Neuronal stem cell (in vitro differentiated cells): ENCODE data around the gene B4GALT5.

Source experiments
- DNase-seq: peaks from one replicate; pipeline ENCODE4 v3.0.0-alpha.2; 2013; ENCODE audit warnings: low spot score
- H2AFZ ChIP-seq: one replicate; pipeline ENCODE4 v1.6.1; 2013; ENCODE audit warnings: mild to moderate bottlenecking, low read length, inconsistent platforms
- H2AK5ac ChIP-seq: 2 replicates; pipeline ENCODE4 v1.6.1; 2013; ENCODE audit warnings: low read depth, mild to moderate bottlenecking, inconsistent platforms, low read length, moderate library complexity, mixed read lengths
- H2BK120ac ChIP-seq: 2 replicates; pipeline ENCODE4 v1.6.1; 2013; ENCODE audit warnings: low read depth, mild to moderate bottlenecking, inconsistent platforms, low read length, moderate library complexity, mixed read lengths
- H2BK12ac ChIP-seq: one replicate; pipeline ENCODE4 v1.6.1; 2013; ENCODE audit warnings: low read length, inconsistent platforms
- H2BK15ac ChIP-seq: 2 replicates; pipeline ENCODE4 v1.6.1; 2013; ENCODE audit warnings: mild to moderate bottlenecking, low read length, inconsistent platforms, mixed read lengths
- H2BK5ac ChIP-seq: one replicate; pipeline ENCODE4 v1.6.1; 2013; ENCODE audit warnings: inconsistent platforms, mild to moderate bottlenecking, low read length, moderate library complexity
- H3K14ac ChIP-seq: one replicate; pipeline ENCODE4 v1.6.1; 2013; ENCODE audit warnings: low read length, inconsistent platforms
- H3K18ac ChIP-seq: 2 replicates; pipeline ENCODE4 v1.6.1; 2013; ENCODE audit warnings: low read length, inconsistent platforms
- H3K23ac ChIP-seq: 2 replicates; pipeline ENCODE4 v1.6.1; 2013; ENCODE audit warnings: low read depth, mild to moderate bottlenecking, mixed read lengths, low read length, inconsistent platforms; ENCODE audit not compliant: poor library complexity
- H3K27ac ChIP-seq: replicated peaks from 3 replicates; pipeline ENCODE4 v1.5.1; 2013; ENCODE audit warnings: low read length, inconsistent platforms
- H3K27me3 ChIP-seq, 3 experiments: 2 replicates each; pipeline ENCODE4 v1.6.1; 2013; ENCODE audit warnings: low read length in 3 of 3, mild to moderate bottlenecking in 2 of 3, inconsistent platforms in 1 of 3, low read depth in 1 of 3, mixed read lengths in 1 of 3, moderate library complexity in 1 of 3; ENCODE audit not compliant: control insufficient read depth in 3 of 3, insufficient read depth in 3 of 3
- H3K36me3 ChIP-seq, 2 donors: replicated peaks in 1 of 2; 2 replicates each; pipeline ENCODE4 v1.6.1; 2013; ENCODE audit warnings: low read length in 2 of 2; ENCODE audit not compliant: control insufficient read depth in 2 of 2, insufficient read depth in 2 of 2
- H3K4ac ChIP-seq: 2 replicates; pipeline ENCODE4 v1.6.1; 2013; ENCODE audit warnings: inconsistent platforms, mild to moderate bottlenecking, low read length, moderate library complexity
- H3K4me1 ChIP-seq, 2 donors: 1 replicate in 1 of 2; 2 replicates in 1 of 2; pipeline ENCODE4 v1.6.1; 2013; ENCODE audit warnings: low read length in 2 of 2, low read depth in 1 of 2; ENCODE audit not compliant: control insufficient read depth in 2 of 2, insufficient read depth in 1 of 2
- H3K4me2 ChIP-seq: one replicate; pipeline ENCODE4 v1.6.1; 2013; ENCODE audit warnings: mild to moderate bottlenecking, low read length, inconsistent platforms; ENCODE audit not compliant: insufficient read depth, poor library complexity, severe bottlenecking
- H3K4me3 ChIP-seq, 2 donors: 2 replicates each; pipeline ENCODE4 v1.5.1; 2013; ENCODE audit warnings: low read length in 2 of 2, mild to moderate bottlenecking in 2 of 2, inconsistent platforms in 1 of 2, moderate library complexity in 1 of 2
- H3K79me1 ChIP-seq: one replicate; pipeline ENCODE4 v1.6.1; 2013; ENCODE audit warnings: low read depth, mild to moderate bottlenecking, inconsistent platforms, low read length, moderate library complexity
- H3K9ac ChIP-seq: one replicate; pipeline ENCODE4 v1.6.1; 2013; ENCODE audit warnings: mild to moderate bottlenecking, low read depth, low read length, inconsistent platforms; ENCODE audit not compliant: poor library complexity
- H3K9me3 ChIP-seq, 2 donors: replicated peaks in 1 of 2; 2 replicates each; pipeline versions ENCODE3 to v1.6.1; 2013; ENCODE audit warnings: low read length in 2 of 2, mild to moderate bottlenecking in 2 of 2, inconsistent platforms in 1 of 2, low read depth in 1 of 2, mixed read lengths in 1 of 2, moderate library complexity in 1 of 2; ENCODE audit not compliant: control insufficient read depth in 2 of 2, insufficient read depth in 1 of 2
- H4K8ac ChIP-seq: one replicate; pipeline ENCODE4 v1.6.1; 2013; ENCODE audit warnings: low read depth, mild to moderate bottlenecking, inconsistent platforms, low read length, moderate library complexity
- H4K91ac ChIP-seq: one replicate; pipeline ENCODE4 v1.6.1; 2013; ENCODE audit warnings: low read length, low read depth, mild to moderate bottlenecking, inconsistent platforms; ENCODE audit not compliant: poor library complexity
- WGBS, 2 donors: extraction: QIAGEN DNeasy Blood & Tissue Kit; methylation state at CpG; one replicate each; pipeline ENCODE4 v1.1.7; 2013; ENCODE audit warnings: missing lambda C conversion rate in 2 of 2, mixed read lengths in 1 of 2; ENCODE audit not compliant: insufficient read length in 2 of 2, insufficient replicate concordance in 1 of 2; ENCODE audit errors: extremely low coverage in 2 of 2; 5-methylcytosine and 5-hydroxymethylcytosine counted together

Gene B4GALT5

DNA sequence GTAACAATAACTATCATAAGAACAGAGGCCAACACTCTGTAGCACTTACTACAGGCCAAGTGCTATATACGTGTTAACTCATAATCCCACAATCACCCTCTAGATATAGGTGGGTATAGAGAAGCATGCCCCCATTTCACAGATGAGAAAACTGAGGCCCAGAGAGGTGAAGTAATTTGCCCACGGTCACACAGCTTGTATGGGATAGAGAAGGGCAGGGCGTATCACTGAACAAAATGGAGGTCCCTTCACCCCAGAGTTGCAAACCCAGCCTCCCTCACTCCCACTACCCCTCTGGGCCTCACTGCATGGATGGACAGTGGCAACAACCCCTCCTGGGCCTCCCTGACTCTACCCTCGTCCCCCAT is 113.9 kb downstream of the B4GALT5 start:
- no CpG with 5 or more reads among the region's 4 CpGs for WGBS, 2 donors
- no peak for DNase-seq
- no peak overlapping the region for H3K23ac ChIP-seq
- H3K9ac ChIP-seq: no peak overlapping the region
- H2AK5ac ChIP-seq: no peak overlapping the region
- no peaks in the 10 kb centered on the region for H3K9me3 ChIP-seq
- H3K18ac ChIP-seq: no peak overlapping the region
- peak overlapping the region; percentile 2 for H2BK5ac ChIP-seq
- H3K27ac ChIP-seq: no peak overlapping the region
- H4K91ac ChIP-seq: no peak overlapping the region
- no peak overlapping the region for H3K14ac ChIP-seq
- H3K4me2 ChIP-seq: no peak overlapping the region
- H2BK15ac ChIP-seq: no peak overlapping the region
- no peaks in the 10 kb centered on the region for H3K4me1 ChIP-seq
- H2BK120ac ChIP-seq: no peak overlapping the region
- H3K4me3 ChIP-seq: no peak overlapping the region
- H4K8ac ChIP-seq: no peak overlapping the region
- no peak overlapping the region for H2AFZ ChIP-seq
- no peaks in the 10 kb centered on the region for H3K79me1 ChIP-seq
- H3K4ac ChIP-seq: no peak overlapping the region
- no peak overlapping the region for H2BK12ac ChIP-seq
- no peaks in the 10 kb centered on the region for H3K36me3 ChIP-seq
- peaks cover 0 to 9% (median 0%) of the 10 kb centered on the region in 3 experiments for H3K27me3 ChIP-seq

DNA sequence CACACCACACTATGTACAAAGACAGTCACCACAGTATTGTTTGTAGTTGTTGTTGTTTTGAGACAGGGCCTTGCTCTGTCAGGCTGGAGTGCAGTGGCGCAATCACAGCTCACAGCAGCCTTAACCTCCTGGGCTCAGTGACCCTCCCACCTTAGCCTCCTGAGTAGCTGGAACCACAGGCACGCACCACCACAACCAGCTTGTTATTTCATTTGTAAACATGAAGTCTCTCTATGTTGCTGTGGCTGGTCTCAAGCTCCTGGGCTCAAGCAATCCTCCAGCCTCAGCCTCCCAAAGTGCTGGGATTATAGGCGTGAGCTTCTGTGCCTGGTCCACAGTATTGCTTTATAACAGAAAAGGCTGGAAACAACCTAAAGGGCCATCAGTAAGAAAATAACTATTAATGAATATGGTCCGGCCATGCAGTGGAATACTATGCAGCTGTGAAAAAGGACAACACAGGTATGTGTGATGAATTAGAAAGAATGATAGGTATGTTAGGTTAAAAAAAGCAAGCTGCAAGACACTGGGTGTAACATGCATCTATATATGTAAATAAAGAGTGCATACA is 115.8 kb downstream of the B4GALT5 start:
- no peak overlapping the region for H4K91ac ChIP-seq
- no peak overlapping the region for H4K8ac ChIP-seq
- H2AFZ ChIP-seq: no peak overlapping the region
- no peak overlapping the region for H2AK5ac ChIP-seq
- peaks cover 0 to 4% of the 10 kb centered on the region in 2 donors for H3K4me1 ChIP-seq
- no peaks in the 10 kb centered on the region for H3K9me3 ChIP-seq
- no peak overlapping the region for H3K4ac ChIP-seq
- H2BK120ac ChIP-seq: no peak overlapping the region
- H3K27me3 ChIP-seq: peaks cover 0 to 13% (median 2%) of the 10 kb centered on the region in 3 experiments
- no peaks in the 10 kb centered on the region for H3K36me3 ChIP-seq
- H3K9ac ChIP-seq: no peak overlapping the region
- H2BK12ac ChIP-seq: no peak overlapping the region
- no peak overlapping the region for H3K18ac ChIP-seq
- no peak overlapping the region for H3K14ac ChIP-seq
- no peak overlapping the region for H3K4me2 ChIP-seq
- H3K79me1 ChIP-seq: no peaks in the 10 kb centered on the region
- H2BK5ac ChIP-seq: no peak overlapping the region
- H3K27ac ChIP-seq: no peak overlapping the region
- no peak overlapping the region for H3K23ac ChIP-seq
- WGBS, 2 donors: no CpG with 5 or more reads among the region's 4 CpGs
- no peak for DNase-seq
- H3K4me3 ChIP-seq: peak overlapping the region in 1 of 2 donors; percentile 56
- H2BK15ac ChIP-seq: no peak overlapping the region

DNA sequence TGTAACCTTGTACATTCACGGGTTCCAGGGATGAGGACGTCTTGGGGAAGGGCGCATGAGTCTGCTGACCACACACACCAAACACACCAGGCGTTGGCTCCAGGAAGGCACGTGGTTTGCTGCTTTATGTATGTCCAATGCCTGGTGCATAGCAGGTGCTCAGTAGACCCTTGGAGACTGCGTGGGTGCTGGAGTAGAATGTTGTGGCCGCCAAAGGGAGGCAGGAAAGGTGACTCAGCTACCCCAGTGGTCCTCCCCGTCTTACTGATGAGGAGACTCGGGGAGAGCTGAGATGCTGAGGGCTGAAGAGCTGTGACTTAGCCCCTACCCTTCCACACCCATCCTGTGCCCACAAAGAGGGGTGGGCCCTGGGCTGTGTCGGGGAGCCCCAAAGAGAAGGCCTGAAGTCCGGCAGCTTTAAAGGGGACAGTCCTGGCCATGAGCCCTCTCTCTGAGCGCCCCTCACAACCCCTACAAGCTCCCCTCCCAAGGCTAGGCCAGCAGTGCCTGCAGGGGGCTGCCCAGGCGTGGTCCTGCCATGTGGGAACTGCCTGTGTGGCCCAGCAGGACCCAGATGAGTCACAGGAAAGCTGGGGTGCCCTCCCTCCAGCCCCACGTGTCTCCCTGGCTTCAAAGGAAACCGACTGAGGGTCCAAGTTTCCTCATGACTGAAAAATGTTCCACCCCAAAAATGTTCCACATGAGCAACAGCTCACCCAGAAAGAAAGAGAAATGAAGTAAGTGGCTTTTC is 117.7 kb downstream of the B4GALT5 start:
- Histone ChIP-seq H3K4ac (no peak overlapping the region), H3K79me1 (no peaks in the 10 kb centered on the region), H3K14ac (peak overlapping the region; percentile 22), H3K9me3 (no peaks in the 10 kb centered on the region), H2BK12ac (no peak overlapping the region), H2BK15ac (peak overlapping the region; percentile 73), H3K4me3 (no peak overlapping the region), H2BK5ac (peak overlapping the region; percentile 66), H2AFZ (no peak overlapping the region), H2BK120ac (no peak overlapping the region), H3K4me2 (no peak overlapping the region), H3K9ac (peak overlapping the region; percentile 38), H3K36me3 (no peaks in the 10 kb centered on the region), H3K18ac (peak overlapping the region; percentile 81), H4K8ac (no peak overlapping the region), H3K4me1 (peaks cover 0 to 4% of the 10 kb centered on the region in 2 donors), H3K23ac (peak overlapping the region; percentile 46), H4K91ac (no peak overlapping the region), H3K27me3 (peaks cover 0 to 16% (median 2%) of the 10 kb centered on the region in 3 experiments), H2AK5ac (peak overlapping the region; percentile 76), H3K27ac (no peak overlapping the region)
- no CpG with 5 or more reads among the region's 15 CpGs for WGBS, 2 donors
- DNase-seq: no peak

DNA sequence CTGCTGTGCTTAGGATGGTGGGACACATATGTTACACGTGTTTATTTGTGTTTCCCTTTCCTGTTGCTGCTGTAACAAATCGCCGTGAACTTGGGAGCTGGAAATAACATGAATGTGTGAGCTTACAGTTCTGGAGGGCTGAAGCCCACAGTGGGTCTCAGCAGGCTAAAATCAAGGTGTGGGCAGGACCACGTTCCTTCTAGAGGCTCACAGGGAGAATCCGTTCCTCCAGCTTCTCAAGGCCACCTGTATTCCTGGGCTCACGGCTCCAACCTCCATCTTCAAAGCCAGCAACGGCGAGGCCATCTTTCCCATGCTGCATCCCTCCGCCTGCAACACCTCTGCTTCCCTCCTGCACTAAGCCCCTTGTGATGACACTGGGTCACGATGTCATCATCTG is 118.3 kb downstream of the B4GALT5 start:
- Histone ChIP-seq H2BK5ac (peak overlapping the region; percentile 66), H3K9me3 (no peaks in the 10 kb centered on the region), H2BK12ac (no peak overlapping the region), H3K4ac (no peak overlapping the region), H3K4me2 (no peak overlapping the region), H2BK120ac (no peak overlapping the region), H4K91ac (no peak overlapping the region), H3K23ac (peak overlapping the region; percentile 46), H2AFZ (no peak overlapping the region), H4K8ac (no peak overlapping the region), H3K14ac (peak overlapping the region; percentile 72), H3K36me3 (no peaks in the 10 kb centered on the region), H3K27ac (no peak overlapping the region), H3K4me3 (no peak overlapping the region), H3K18ac (peak overlapping the region; percentile 38), H3K4me1 (peaks cover 0 to 4% of the 10 kb centered on the region in 2 donors), H2AK5ac (peak overlapping the region; percentile 43), H3K27me3 (peaks cover 0 to 16% (median 2%) of the 10 kb centered on the region in 3 experiments), H3K9ac (no peak overlapping the region), H2BK15ac (peak overlapping the region; percentile 73), H3K79me1 (no peaks in the 10 kb centered on the region)
- no peak for DNase-seq
- no CpG with 5 or more reads among the region's 10 CpGs for WGBS, 2 donors
